K562 (cell line): ENCODE data around the gene CYP4F3. TPM values are rescaled to one million over a fixed set of nuclear protein-coding genes. Genes with fewer than 3 reads are reported as not detected.

Experiments used
- polyA plus RNA-seq, 8 experiments: library from polyadenylated mRNA; depleted of rRNA in 4 of 8; stranded (reverse) in 5 of 8; unstranded in 3 of 8; fragments of >200 nt; fragmentation: Nextera tagmentation in 2 of 8; fragmentation: Illumina TruSeq in 1 of 8; extraction: Ambion mirVana in 2 of 8; extraction: Trizol in 1 of 8; gene quantifications; 2 replicates each; pipeline versions ENCODE4 v1.2.1 to v1.2.3, GENCODE V29; 2011 to 2014; ENCODE audit warnings: inconsistent platforms in 1 of 8, missing spikeins in 1 of 8
- small RNA-seq: library from RNA; depleted of rRNA; stranded (forward); fragments of <200 nt; gene quantifications from one replicate; pipeline ENCODE3, GENCODE V24; 2014
- total RNA-seq, 7 experiments: library from RNA; depleted of rRNA in 6 of 7; stranded (reverse); fragments of >200 nt in 6 of 7; fragmentation: Illumina TruSeq in 2 of 7; extraction: Trizol in 2 of 7; gene quantifications; 2 replicates each; pipeline versions ENCODE4 v1.2.1 to v1.2.3, GENCODE V29; 2011 to 2021; ENCODE audit warnings: low replicate concordance in 1 of 7

CYP4F3 gene
- total and polyA plus RNA-seq, 9 of the 15 experiments (the other 6 are each of a cell fraction or from before 2014, with no cell fraction given) = 0.01 to 0.40 (median 0.16) TPM; not detected in 6

Small RNA genes within 50 kb of the gene (small RNA-seq; reads per million reads assigned to genes)
- gene AD000091.1 = not detected

Other genes with a start within 250 kb of the CYP4F3 start
Only the 7 nearest of the 11 such genes appear.
- not detected in 2 replicates for gene PGLYRP2, start 161.4 kb upstream of the CYP4F3 start, total RNA-seq (2014; rRNA removed)
- not detected in 2 replicates for gene PGLYRP2, start 161.4 kb upstream of the CYP4F3 start, total RNA-seq (2014; rRNA removed; fragmentation: Illumina TruSeq; extraction: Trizol)
- gene PGLYRP2, start 161.4 kb upstream of the CYP4F3 start, total RNA-seq (2015; rRNA removed; fragmentation: Illumina TruSeq; extraction: Trizol) = not detected in 2 replicates
- gene PGLYRP2, start 161.4 kb upstream of the CYP4F3 start, total RNA-seq (2021) = not detected in 2 replicates
- gene PGLYRP2, start 161.4 kb upstream of the CYP4F3 start, polyA plus RNA-seq (2011; rRNA removed) = not detected in 2 replicates
- not detected in 2 replicates for gene PGLYRP2, start 161.4 kb upstream of the CYP4F3 start, polyA plus RNA-seq (2014; fragmentation: Illumina TruSeq; extraction: Trizol)
- not detected for gene PGLYRP2, start 161.4 kb upstream of the CYP4F3 start, polyA plus RNA-seq (2014; fragmentation: Nextera tagmentation; extraction: Ambion mirVana)
- not detected in 2 replicates for gene PGLYRP2, start 161.4 kb upstream of the CYP4F3 start, polyA plus RNA-seq (2014; rRNA removed)
- gene CYP4F22, start 132.4 kb upstream of the CYP4F3 start, total RNA-seq (2014; rRNA removed) = not detected in 2 replicates
- not detected in 2 replicates for gene CYP4F22, start 132.4 kb upstream of the CYP4F3 start, total RNA-seq (2014; rRNA removed; fragmentation: Illumina TruSeq; extraction: Trizol)
- gene CYP4F22, start 132.4 kb upstream of the CYP4F3 start, total RNA-seq (2015; rRNA removed; fragmentation: Illumina TruSeq; extraction: Trizol) = not detected in 2 replicates
- not detected in 2 replicates for gene CYP4F22, start 132.4 kb upstream of the CYP4F3 start, total RNA-seq (2021)
- gene CYP4F22, start 132.4 kb upstream of the CYP4F3 start, polyA plus RNA-seq (2011; rRNA removed) = not detected in 2 replicates
- not detected in 2 replicates for gene CYP4F22, start 132.4 kb upstream of the CYP4F3 start, polyA plus RNA-seq (2014; fragmentation: Illumina TruSeq; extraction: Trizol)
- gene CYP4F22, start 132.4 kb upstream of the CYP4F3 start, polyA plus RNA-seq (2014; fragmentation: Nextera tagmentation; extraction: Ambion mirVana) = not detected
- gene CYP4F22, start 132.4 kb upstream of the CYP4F3 start, polyA plus RNA-seq (2014; rRNA removed) = not detected in 2 replicates
- gene CYP4F8, start 25.7 kb upstream of the CYP4F3 start, total RNA-seq (2014; rRNA removed) = not detected in 2 replicates
- gene CYP4F8, start 25.7 kb upstream of the CYP4F3 start, total RNA-seq (2014; rRNA removed; fragmentation: Illumina TruSeq; extraction: Trizol) = not detected in 2 replicates
- gene CYP4F8, start 25.7 kb upstream of the CYP4F3 start, total RNA-seq (2015; rRNA removed; fragmentation: Illumina TruSeq; extraction: Trizol) = not detected in 2 replicates
- gene CYP4F8, start 25.7 kb upstream of the CYP4F3 start, total RNA-seq (2021) = not detected in 2 replicates
- not detected in 2 replicates for gene CYP4F8, start 25.7 kb upstream of the CYP4F3 start, polyA plus RNA-seq (2011; rRNA removed)
- not detected in 2 replicates for gene CYP4F8, start 25.7 kb upstream of the CYP4F3 start, polyA plus RNA-seq (2014; fragmentation: Illumina TruSeq; extraction: Trizol)
- not detected for gene CYP4F8, start 25.7 kb upstream of the CYP4F3 start, polyA plus RNA-seq (2014; fragmentation: Nextera tagmentation; extraction: Ambion mirVana)
- not detected in 2 replicates for gene CYP4F8, start 25.7 kb upstream of the CYP4F3 start, polyA plus RNA-seq (2014; rRNA removed)
- gene CYP4F12, start 32.2 kb downstream of the CYP4F3 start, total RNA-seq (2014; rRNA removed) = not detected in 2 replicates
- gene CYP4F12, start 32.2 kb downstream of the CYP4F3 start, total RNA-seq (2014; rRNA removed; fragmentation: Illumina TruSeq; extraction: Trizol) = not detected in 2 replicates
- gene CYP4F12, start 32.2 kb downstream of the CYP4F3 start, total RNA-seq (2015; rRNA removed; fragmentation: Illumina TruSeq; extraction: Trizol) = not detected in 2 replicates
- not detected in 2 replicates for gene CYP4F12, start 32.2 kb downstream of the CYP4F3 start, total RNA-seq (2021)
- not detected in 2 replicates for gene CYP4F12, start 32.2 kb downstream of the CYP4F3 start, polyA plus RNA-seq (2011; rRNA removed)
- gene CYP4F12, start 32.2 kb downstream of the CYP4F3 start, polyA plus RNA-seq (2014; fragmentation: Illumina TruSeq; extraction: Trizol) = not detected in 2 replicates
- not detected for gene CYP4F12, start 32.2 kb downstream of the CYP4F3 start, polyA plus RNA-seq (2014; fragmentation: Nextera tagmentation; extraction: Ambion mirVana)
- not detected in 2 replicates for gene CYP4F12, start 32.2 kb downstream of the CYP4F3 start, polyA plus RNA-seq (2014; rRNA removed)
- not detected in 2 replicates for gene OR10H2, start 87.1 kb downstream of the CYP4F3 start, total RNA-seq (2014; rRNA removed)
- gene OR10H2, start 87.1 kb downstream of the CYP4F3 start, total RNA-seq (2014; rRNA removed; fragmentation: Illumina TruSeq; extraction: Trizol) = not detected in 2 replicates
- not detected in 2 replicates for gene OR10H2, start 87.1 kb downstream of the CYP4F3 start, total RNA-seq (2015; rRNA removed; fragmentation: Illumina TruSeq; extraction: Trizol)
- gene OR10H2, start 87.1 kb downstream of the CYP4F3 start, total RNA-seq (2021) = not detected in 2 replicates
- not detected in 2 replicates for gene OR10H2, start 87.1 kb downstream of the CYP4F3 start, polyA plus RNA-seq (2011; rRNA removed)
- gene OR10H2, start 87.1 kb downstream of the CYP4F3 start, polyA plus RNA-seq (2014; fragmentation: Illumina TruSeq; extraction: Trizol) = not detected in 2 replicates
- not detected for gene OR10H2, start 87.1 kb downstream of the CYP4F3 start, polyA plus RNA-seq (2014; fragmentation: Nextera tagmentation; extraction: Ambion mirVana)
- gene OR10H2, start 87.1 kb downstream of the CYP4F3 start, polyA plus RNA-seq (2014; rRNA removed) = not detected in 2 replicates
- gene OR10H3, start 97.1 kb downstream of the CYP4F3 start, total RNA-seq (2014; rRNA removed) = not detected in 2 replicates
- not detected in 2 replicates for gene OR10H3, start 97.1 kb downstream of the CYP4F3 start, total RNA-seq (2014; rRNA removed; fragmentation: Illumina TruSeq; extraction: Trizol)
- gene OR10H3, start 97.1 kb downstream of the CYP4F3 start, total RNA-seq (2015; rRNA removed; fragmentation: Illumina TruSeq; extraction: Trizol) = not detected in 2 replicates
- not detected in 2 replicates for gene OR10H3, start 97.1 kb downstream of the CYP4F3 start, total RNA-seq (2021)
- gene OR10H3, start 97.1 kb downstream of the CYP4F3 start, polyA plus RNA-seq (2011; rRNA removed) = not detected in 2 replicates
- gene OR10H3, start 97.1 kb downstream of the CYP4F3 start, polyA plus RNA-seq (2014; fragmentation: Illumina TruSeq; extraction: Trizol) = not detected in 2 replicates
- not detected for gene OR10H3, start 97.1 kb downstream of the CYP4F3 start, polyA plus RNA-seq (2014; fragmentation: Nextera tagmentation; extraction: Ambion mirVana)
- gene OR10H3, start 97.1 kb downstream of the CYP4F3 start, polyA plus RNA-seq (2014; rRNA removed) = not detected in 2 replicates
- not detected in 2 replicates for gene OR10H5, start 146.8 kb downstream of the CYP4F3 start, total RNA-seq (2014; rRNA removed)
- gene OR10H5, start 146.8 kb downstream of the CYP4F3 start, total RNA-seq (2014; rRNA removed; fragmentation: Illumina TruSeq; extraction: Trizol) = not detected in 2 replicates
- not detected in 2 replicates for gene OR10H5, start 146.8 kb downstream of the CYP4F3 start, total RNA-seq (2015; rRNA removed; fragmentation: Illumina TruSeq; extraction: Trizol)
- not detected in 2 replicates for gene OR10H5, start 146.8 kb downstream of the CYP4F3 start, total RNA-seq (2021)
- not detected in 2 replicates for gene OR10H5, start 146.8 kb downstream of the CYP4F3 start, polyA plus RNA-seq (2011; rRNA removed)
- not detected in 2 replicates for gene OR10H5, start 146.8 kb downstream of the CYP4F3 start, polyA plus RNA-seq (2014; fragmentation: Illumina TruSeq; extraction: Trizol)
- gene OR10H5, start 146.8 kb downstream of the CYP4F3 start, polyA plus RNA-seq (2014; fragmentation: Nextera tagmentation; extraction: Ambion mirVana) = not detected
- gene OR10H5, start 146.8 kb downstream of the CYP4F3 start, polyA plus RNA-seq (2014; rRNA removed) = not detected in 2 replicates